Measurements from ENCODE around the gene EPSTI1.
"Not testable (repeated sequence)": the region's sequence is repeated elsewhere in the genome, so short reads cannot be mapped to it uniquely, and the experiment has no call there.

Gene EPSTI1

DNA sequence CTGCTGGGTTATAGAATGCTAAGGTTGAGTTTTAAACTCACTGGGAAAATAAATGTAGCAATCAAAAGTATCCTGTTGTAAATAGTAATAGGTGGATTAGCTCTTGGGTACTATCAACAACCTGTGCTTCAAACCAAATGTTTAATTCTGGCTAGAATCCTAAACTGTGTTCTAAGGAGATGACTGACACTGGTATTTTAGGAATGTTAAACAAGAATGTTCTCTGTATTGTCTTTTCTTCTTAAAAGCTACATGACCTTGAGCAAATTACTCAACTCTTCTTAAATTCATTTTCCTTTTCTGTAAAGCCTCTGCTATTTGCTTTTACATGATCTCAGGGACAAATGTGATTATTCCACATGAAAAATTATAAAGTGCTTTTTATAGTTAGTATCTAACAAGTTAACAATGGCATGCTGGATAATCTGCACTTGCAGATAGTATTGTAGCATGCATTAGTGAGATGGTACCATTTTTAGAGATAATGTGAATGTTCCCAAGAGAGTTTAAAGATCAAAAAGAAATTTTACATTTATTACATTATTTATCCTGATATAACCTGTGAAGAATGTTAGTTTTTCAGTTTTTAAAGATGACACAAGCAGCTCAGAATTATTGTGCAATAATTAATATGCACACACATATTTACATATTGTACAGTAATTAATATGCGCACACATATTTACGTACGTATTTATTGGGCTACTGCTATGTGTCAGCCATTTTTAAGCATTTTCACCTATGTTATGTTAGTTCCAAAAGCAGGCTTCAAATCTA is 13.6 kb upstream of the EPSTI1 start:
- no peak for DNase-seq (ENCODE audit: low read depth in 2 of 2)

DNA sequence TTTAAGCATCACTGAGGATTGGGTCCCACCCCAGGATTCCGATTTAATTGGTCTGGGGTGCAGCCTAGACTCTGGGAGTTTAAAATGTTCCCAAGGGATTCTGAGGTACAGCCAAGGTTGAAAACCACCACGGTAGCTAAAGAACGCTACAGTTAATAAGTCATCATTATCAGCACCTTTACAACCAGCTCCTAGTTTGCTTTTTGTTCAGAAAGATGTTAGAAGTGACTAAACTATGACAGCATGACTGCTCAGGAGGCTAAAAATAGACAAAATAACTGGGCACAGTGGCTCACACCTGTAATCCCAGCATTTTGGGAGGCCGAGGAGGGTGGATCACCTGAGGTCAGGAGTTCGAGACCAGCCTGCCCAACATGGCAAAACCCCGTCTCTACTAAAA is 11.7 kb upstream of the EPSTI1 start:
- no peak for DNase-seq (ENCODE audit: low read depth in 2 of 2)

DNA sequence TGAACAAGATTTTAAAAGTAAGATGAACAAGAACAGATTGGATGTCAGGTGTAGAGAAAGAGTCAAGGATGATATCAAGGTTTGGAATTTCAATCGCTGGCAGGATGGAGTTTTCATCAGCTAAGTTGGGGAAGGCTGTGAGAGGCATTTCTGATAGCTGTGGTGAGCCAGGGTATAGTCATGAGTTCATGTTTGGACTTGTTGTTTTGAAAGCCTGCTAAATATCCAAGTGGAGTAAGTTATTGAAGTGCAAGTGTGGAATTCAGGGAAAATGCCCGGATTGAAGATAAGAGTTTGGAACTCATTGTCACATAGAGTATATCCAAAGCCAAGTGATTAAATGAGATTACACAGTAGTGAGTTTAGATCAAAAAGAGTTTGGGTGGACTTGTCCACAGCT is 11.0 kb upstream of the EPSTI1 start:
- no peak for DNase-seq (ENCODE audit: low read depth in 2 of 2)

DNA sequence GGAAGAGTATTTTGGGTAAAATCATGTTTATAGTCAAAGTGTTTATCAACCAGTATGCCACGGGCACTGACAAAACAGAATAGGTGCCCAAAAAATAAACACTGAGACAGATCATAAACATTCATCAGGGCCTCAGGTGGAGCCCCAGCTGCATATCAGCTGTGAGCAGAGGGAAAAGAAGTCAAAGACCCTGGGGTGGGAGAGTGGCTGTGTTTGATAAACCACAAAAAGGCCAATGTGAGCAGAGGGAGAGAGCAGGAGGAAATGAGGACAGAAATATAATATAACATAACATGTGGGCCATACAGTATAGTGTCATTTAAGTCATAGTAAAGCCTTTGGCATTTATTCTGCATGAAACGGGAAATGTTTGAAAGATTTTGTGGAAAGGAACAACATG is 10.0 kb upstream of the EPSTI1 start:
- DNase-seq (ENCODE audit: low read depth in 2 of 2): no peak

DNA sequence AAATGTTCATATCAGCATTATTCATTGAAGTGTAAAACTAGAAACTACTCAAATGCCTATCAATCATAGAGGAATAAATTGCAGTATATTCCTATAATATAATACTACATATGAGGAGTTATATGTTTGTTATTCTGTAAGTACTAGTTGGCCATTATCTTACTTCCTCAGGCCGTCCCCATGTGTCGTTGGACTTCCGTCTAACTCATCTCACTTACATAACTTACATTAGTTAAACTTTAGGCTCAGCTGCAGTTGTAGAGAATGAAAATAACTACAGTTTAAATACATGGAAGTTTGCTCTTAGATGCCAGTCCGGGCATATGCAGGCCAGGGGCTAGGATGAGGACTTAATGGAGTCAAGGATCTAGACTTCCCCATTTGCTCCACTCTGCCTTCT is 8.6 kb upstream of the EPSTI1 start:
- no peak for DNase-seq (ENCODE audit: low read depth in 2 of 2)

DNA sequence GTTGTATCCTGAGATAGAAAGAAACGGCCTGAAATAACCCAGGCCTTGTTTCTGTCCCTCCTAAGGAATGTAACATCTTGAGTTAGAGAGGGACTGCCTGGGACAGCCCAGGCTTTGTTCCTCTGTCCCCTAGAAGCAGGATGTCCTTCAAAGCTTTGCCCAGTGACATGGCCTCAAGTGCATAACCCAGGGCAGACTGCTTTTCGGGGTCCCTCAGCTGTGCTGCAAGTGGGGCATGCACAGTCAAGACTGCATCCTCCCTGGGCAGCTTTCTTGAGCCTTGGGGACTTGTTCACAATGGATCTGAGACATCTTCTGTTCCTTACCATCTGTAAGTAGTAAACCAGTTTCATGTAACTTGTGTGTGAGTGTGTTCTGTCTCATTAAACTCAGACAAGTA is 7.5 kb upstream of the EPSTI1 start:
- no peak for DNase-seq (ENCODE audit: low read depth in 2 of 2)

DNA sequence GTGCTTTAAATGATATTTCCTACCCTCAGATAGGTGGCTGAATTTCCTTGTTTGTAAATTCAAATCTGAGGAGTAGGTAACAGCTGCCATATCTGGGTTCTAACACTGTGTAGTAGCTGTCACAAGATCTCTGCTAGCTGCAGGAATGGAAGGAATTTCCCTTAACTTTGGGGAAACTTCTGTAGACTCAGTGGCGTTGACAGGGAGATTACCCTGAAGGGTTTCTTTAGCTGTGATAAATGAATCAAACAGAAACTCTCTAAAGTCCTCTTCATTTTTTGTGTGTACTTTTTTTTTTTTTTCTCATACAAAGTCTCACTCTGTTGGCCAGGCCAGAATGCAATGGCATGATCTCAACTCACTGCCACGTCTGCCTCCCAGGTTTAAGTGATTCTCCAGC is 5.3 kb upstream of the EPSTI1 start:
- no peak for DNase-seq (ENCODE audit: low read depth in 2 of 2)

DNA sequence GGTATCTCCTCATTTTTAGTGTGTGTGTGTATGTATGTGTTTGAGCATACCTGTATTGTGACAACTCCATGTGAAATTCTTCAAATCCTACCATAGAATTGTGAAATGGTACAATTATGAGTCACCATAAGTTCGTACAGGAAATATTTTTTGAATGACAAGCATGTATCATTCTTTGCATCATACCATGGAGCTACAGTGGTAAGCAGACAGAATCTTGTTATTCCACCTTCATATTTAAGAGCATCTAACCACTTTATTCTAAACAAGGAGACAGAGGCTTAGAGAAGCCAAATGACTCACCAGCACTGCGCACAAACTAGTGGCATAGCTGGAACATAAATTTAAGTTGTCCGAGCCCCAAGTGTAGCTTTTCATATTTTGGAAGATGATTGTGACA is 4.5 kb upstream of the EPSTI1 start:
- DNase-seq (ENCODE audit: low read depth in 2 of 2): no peak

DNA sequence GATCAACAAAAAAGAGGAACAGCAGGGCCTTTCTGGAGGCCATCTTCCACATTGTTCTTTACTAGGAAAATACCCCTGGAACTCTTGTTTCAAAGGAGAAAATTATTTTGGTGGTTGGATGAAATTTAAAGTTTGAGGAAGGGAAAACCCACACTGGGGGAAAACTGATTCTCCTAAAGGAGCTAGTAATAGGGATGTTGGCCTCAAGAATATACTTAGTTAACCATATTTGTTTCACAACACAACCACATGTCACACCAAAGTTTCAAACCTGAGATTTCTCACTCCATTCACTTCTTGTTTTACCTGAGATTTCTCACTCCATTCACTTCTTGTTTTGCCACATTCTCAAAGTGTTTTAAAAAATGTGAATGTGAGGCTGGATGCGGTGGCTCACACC is 2.8 kb upstream of the EPSTI1 start:
- no peak for DNase-seq (ENCODE audit: low read depth in 2 of 2)

DNA sequence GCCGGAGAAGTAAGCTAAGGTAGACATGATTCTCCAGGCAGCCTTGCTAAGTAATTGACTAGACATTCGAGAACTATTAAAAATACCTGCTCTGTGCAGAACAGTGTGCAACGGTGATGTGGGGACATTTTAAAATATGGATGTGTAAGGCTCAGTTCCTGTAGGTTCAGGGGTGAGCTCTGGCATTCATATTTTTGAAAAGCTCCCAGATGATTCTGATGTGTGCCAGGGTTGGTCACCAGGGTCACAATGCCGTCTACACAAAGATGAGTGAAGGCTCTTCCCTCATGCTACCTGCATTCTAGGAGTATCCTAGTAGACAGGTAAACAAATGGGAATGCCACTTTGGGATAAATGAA is 702 bp upstream of the EPSTI1 start:
- DNase-seq (ENCODE audit: low read depth in 2 of 2): no peak

DNA sequence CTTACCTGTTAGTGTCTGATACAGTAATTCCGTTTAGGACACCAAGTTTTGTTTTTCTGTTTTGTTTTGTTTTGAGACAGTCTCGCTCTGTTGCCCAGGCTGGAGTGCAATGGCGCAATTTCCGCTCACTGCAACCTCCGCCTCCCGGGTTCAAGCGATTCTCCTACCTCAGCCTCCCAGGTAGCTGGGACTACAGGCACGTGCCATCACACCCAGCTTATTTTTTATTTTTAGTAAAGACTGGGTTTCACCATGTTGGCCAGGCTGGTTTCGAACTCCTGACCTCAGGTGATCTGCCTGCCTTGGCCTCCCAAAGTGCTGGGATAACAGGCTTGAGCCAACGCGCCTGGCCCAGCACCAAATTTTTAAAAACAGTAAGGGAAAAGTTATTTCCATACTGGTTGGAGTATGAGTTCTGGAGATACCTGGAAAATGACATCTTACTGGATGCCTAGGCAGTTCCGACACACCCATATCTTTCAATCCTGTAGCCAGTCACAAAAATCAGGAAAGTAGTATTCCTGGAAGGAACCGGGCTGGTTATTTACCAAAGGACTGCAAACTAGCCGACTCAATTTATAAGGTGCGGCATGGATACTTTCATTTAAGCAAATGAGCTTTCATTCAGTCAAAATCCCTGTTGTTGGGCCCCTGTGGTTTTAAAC is 676 bp downstream of the EPSTI1 start:
- DNase-seq (ENCODE audit: low read depth in 2 of 2): not testable (repeated sequence)

DNA sequence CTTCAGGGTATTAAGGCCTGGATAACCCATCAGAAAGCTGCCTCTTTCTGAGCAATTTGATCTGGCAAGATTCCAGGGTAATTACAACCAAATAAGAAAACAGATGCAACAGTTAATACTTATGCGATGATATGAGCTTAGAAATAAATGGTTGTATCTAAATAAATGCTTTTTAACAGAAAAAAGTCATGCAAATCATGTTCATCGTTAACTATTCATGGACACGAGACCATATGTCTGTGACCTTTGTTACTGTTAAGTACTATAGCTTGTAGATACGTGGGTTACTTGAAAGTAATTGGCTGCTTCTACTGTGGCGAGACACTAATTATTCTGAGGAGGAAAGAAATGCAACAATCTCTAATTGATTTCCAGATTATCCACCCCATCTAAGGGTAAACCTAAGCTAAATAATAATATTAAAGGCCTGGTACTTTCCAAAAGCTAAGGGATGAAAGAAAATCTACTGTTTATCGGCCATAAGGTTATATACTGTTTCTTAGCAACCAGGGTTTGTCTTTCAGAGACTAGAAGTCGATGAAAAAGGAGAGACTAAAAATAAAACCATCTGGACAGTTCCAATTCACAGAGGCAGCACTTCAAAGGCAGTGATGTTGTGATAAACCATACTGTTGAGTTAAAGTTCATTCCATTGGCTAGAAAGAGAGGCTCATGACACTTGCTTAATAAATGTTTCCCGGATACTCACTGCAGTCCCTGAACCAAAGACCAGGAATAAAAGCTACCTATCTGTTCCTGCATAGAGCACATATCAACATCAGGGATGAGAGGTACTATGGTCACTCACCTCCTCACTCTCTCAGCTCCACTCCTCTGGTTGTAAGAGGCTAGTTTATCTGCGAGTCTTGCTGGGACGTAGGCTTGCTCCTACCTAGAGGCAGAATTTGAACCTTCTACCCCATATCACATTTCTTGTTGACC is 1.5 kb downstream of the EPSTI1 start:
- no peak for DNase-seq (ENCODE audit: low read depth in 2 of 2)

DNA sequence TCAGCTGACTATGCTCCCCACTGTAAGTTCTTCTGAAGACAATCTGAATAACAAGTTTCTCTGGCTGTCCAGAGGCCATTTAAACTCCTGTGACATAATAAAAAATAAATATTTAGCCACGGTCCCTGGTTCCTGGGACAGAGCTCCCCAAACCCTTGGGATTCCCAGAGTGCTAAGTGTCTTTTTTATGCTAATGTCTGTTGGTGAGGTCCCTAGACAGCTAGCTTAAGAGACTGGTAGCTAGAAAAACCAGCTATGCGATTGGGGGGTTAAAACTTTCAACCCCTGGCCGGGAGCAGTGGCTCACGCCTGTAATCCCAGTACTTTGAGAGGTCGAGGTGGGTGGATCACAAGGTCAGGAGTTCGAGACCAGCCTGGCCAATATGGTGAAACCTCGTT is 5.9 kb downstream of the EPSTI1 start:
- no peak for DNase-seq (ENCODE audit: low read depth in 2 of 2)

DNA sequence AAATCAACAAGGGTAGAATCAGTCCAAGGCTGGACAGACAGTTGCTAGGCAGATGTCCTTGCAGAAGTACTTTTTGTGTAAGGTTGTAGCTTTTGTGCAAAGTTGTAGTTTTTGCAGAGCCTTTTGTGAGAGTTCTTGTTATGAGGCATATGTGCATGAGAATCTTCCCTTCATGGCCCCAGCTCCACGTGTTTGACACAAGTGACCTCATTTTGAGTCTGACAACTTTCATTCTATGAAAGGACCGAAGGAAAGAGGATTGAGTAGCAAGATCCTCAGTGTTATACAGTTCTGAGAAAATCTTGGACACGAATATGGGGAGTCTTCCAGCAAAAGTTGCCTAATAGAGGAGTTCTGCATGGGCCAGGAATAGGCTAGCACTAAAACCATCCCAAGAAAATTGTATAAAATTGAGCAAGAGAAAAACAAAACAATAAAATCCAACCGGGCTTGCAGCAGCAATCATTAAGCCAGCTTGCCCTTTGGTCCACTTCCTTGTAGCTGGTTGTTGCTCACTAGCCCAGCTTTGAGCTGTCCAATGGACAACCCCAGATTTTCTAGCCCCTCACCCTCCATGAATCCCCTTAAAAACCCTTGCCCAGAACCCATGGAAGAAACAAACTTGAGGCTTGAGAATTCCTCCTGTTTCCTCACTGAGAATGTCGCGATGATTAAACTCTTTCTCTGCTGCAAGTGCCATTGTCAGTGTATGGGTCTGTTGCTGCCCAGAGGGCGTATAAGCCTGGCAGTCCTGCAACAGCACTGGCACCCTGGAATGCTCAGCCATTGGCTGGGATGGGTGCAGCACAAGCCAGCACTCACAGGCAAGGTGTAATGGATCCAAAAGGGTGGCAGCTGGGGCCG is 6.5 kb downstream of the EPSTI1 start:
- DNase-seq (ENCODE audit: low read depth in 2 of 2): no peak

DNA sequence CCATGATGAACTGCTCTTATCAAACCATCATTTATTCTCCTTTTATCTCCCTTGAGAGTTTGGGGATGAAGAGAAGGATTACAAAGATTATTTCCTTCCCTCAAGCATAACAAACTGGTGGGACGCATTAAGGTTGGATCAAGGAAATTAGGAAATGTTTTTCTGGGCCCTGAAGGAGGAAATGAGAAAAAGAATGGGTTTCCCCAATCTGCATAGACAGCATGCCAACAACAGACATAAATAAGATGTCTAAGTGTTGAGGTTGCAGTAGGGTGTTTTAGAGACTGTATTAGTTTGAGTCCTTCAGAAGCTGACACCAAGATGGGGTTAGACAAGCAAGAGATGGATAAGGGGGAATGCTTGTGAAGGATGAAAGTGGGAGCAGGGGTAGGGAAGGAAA is 7.3 kb downstream of the EPSTI1 start:
- no peak for DNase-seq (ENCODE audit: low read depth in 2 of 2)

DNA sequence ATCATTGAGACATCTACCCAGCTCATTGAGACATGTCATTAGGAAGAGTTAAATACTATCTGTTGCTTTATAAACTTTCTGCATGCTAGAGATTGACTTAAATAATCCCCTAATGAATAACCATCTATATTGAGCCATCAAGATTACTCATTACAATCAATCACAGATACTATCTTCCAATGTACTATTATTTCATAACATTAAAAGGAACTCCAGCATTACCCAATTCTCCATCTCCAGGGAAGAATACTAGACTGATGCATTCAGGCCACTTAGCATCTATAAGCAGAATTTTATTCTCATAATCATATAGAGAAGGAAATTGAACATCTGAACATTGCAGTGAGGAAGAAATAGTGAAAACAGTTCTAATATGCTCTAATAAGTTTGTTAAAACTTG is 8.0 kb downstream of the EPSTI1 start:
- DNase-seq (ENCODE audit: low read depth in 2 of 2): no peak

DNA sequence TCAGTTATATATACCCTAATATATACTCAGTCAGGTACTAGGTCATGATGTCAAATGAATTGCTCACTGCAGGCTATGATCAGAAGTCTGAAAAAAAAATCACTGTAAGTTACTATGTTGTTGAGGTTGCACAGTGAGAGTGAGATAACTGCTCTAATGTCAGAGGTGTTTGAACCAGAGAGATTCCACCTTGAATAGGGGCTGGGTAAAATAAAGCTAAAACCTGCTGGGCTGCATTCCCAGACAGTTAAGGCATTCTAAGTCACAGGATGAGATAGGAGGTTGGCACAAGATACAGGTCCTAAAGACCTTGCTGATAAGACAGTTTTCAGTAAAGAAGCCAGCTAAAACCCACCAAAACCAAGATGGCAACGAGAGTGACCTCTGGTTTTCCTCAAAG is 10.2 kb downstream of the EPSTI1 start:
- no peak for DNase-seq (ENCODE audit: low read depth in 2 of 2)

DNA sequence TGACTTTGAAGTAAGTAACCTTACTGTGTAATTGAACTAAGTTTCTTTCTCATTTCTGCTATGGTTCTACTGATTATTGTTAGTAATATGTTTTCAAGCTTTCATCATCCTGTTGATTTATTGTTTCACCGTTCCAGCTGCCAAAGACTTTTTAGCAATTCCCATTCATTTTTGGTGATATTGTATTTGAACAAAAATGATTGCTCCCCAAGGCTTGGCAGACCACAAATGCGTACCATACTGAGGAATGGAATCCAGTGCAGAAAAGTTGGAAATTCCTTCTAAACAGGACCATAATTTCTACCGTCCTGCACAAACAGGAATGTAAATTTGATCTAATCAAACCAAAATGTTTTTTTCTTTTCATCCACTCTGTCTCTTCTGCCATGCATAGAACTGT is 10.7 kb downstream of the EPSTI1 start:
- no peak for DNase-seq (ENCODE audit: low read depth in 2 of 2)

DNA sequence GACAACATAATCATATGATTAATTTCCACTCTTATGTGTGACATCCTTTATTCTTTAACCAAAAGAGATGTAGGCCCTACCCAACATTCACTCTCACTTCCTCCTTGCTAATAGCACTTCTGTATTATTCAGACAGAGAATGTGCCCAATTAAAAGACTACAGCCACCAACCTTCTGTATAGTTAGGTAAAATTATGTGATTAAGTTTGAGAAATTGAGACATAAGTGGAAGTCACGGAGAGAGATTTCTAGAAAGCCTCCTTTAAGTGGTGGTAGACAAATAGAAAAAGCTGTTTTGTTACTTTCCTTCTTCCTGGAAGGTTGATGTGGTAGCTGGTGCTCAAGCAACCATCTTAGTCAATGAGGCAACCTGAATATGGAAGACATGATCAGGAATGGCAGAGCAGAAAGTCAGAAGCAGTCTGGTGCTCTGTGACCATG is 14.8 kb downstream of the EPSTI1 start:
- DNase-seq (ENCODE audit: low read depth in 2 of 2): no peak

DNA sequence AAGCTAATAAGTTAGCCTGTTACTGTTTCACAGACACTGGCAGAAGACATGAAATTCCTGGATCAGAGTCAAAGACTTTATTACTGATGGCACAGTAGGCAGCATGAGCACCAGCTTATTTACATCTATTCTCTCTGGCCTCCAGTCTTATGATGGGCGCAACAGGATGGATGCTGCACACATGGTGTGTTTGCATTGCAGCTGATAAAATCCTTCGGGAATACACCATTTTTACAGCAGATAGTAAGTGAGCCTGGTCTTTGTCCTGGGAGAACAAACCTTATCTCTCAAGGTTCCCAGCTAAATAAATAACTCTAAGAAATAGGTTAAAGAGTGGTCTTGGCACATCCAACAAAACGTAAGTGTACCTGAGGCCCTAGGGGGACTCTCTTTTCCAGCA is 16.0 kb downstream of the EPSTI1 start:
- no peak for DNase-seq (ENCODE audit: low read depth in 2 of 2)

DNA sequence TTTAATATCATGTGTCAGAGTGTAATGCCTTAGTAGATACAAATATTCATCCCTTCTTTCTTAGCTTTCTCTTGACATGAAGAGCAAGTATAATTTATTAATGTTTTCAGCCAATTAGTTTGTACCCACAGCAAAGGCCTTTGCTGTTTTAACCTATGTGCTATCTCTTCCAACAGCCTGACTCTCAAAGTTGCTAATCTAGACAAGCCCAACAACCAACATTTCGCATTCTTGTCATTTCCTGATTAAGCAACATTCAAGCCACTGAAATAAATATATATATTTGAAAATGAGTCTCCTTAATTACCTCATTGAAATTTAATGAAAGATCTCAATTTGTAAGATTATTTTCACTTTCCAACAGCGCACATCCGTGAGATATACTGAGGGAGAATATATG is 18.5 kb downstream of the EPSTI1 start:
- no peak for DNase-seq (ENCODE audit: low read depth in 2 of 2)
